GM12875 (cell line): Measurements from ENCODE around the gene CSTF1.

ENCODE experiments used
- H3K4me3 ChIP-seq: one replicate; pipeline ENCODE4 v1.5.1; 2011; ENCODE audit warnings: low read depth, low read length, control low read depth
- CTCF ChIP-seq: IDR thresholded peaks from 2 replicates; pipeline ENCODE4 v1.5.1; 2011; ENCODE audit warnings: low read depth, mild to moderate bottlenecking, control low read depth, inconsistent platforms, low read length, moderate library complexity, borderline replicate concordance; ENCODE audit not compliant: insufficient read depth

Gene CSTF1

GRCh38 chr20:56350842-56351241 is 41.6 kb upstream of the CSTF1 start:
- no peak overlapping the region for H3K4me3 ChIP-seq
- TF ChIP-seq CTCF: no peak

- H3K4me3 ChIP-seq: no peak overlapping the region
- TF ChIP-seq CTCF: no peak
Measured at GRCh38 chr20:56352345-56353055, 39.9 kb upstream of the CSTF1 start.

DNA sequence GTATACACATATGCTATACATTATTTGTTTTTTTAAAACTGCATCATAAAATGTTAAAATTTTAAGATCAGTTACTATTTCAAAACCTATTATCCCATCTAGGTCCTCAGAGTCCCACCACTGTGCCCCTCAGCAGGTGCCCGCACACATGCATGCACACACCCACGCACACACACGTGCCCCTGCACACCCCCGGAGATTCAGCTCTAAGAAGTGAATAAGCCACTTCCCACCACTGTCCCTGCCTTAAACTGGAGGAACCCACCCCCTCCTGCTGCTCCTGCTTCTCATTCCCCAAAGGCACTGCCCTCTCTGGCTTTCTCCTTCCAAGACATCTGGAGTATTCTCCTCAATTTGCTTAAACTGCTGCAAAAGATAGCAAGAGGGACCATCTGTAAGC is 39.1 kb upstream of the CSTF1 start:
- TF ChIP-seq CTCF: no peak
- H3K4me3 ChIP-seq: no peak overlapping the region

DNA sequence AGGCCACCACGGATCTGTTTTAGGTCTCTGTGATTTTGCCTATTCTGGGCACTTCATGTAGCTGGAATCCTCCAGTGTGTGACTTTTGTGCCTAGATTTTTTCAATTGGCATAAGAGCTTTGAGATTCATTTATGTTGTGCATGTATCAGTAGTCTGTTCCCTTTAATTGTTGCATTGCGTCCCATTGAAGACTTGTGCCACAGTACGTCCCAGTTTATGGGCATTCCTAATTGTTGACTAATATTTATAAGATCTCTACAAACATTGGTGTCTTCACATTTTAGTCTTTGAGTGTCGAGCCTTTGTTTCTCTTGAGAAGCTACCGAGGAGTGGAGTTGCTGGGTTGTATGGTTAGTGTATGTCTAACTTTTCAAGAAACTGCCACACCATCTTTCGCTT is 34.4 kb upstream of the CSTF1 start:
- no peak for TF ChIP-seq CTCF
- no peak overlapping the region for H3K4me3 ChIP-seq

DNA sequence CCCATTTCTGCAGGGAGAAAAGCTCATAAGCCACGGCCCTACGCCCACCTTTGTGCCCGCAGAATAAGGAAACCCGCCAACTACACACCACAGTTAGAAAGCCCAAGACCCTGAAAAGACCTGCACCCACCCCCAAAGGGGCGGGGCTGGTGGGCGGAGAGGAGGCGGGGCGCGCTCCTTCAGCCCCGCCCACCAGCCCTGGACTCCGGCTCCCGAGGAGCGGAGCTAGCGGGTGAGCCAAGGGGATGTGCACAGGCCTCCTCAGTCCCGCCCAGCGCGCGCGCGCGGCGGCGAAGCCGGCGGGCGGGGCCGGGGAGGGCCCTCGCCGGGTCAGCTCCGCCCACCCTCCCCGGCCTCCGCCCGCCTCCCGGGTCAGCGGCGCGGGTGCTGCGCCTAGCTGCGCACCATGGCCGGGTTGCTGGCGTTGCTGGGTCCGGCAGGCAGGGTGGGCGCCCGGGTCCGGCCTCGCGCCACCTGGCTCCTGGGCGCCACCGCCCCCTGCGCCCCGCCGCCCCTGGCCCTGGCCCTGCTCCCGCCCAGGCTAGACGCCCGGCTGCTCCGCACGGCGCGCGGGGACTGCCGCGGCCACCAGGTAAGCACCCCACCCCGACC is 33.7 kb upstream of the CSTF1 start, which contains the start of gene FAM210B:
TSS of gene FAM210B (plus strand) at position 375 of the 612 bp plus-strand sequence. CDS start at position 407, 32 bp downstream.
- no peak for TF ChIP-seq CTCF
- H3K4me3 ChIP-seq: peak within 1 kb of the TSS; percentile 44

DNA sequence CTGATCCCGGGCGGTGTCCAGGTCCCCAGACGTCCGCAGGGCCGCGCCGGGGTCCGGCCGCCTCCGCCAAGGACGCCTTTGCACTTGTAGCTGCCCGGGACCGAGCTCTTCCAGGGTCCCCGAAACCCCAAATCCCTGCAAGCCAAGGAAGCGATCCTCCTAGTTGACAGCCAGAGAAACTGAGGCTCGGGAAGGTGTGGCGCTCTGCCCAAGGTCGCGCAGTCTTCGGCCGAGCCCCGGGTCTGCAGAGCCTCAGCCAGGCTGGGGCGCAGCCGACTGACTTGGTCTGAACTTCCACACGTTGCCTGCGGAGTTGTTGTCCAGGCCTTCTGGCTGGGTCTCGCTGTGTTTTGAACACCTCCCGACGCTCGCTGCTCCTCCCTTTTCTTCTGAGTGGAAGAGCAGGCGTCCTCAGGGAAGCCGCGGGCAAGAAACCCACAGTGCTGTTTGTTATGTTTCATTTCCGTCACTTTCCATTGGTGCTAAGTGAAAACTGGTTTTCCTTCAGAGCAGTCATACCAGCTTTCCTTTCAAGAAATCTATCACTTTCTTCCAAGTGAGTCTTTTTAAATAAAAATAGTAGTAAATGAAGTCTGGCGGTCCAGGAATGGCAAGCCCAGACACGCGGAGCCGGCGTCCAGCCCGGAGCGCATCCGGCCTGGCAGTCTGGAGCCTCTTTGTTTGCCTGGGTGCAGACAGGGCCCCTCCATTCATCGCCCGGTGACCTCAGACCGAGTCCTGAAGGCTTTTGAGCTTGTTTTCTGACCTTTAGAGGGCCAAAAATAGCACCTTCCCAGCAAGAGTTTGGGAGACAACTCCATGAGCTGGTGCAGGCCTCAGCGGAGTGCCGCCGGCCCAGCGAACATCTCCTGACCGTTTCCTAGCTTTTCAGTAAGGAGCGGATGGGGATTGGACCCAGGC is 33.0 kb upstream of the CSTF1 start:
- no peak for TF ChIP-seq CTCF
- peak overlapping the region; percentile 44 for H3K4me3 ChIP-seq
